ENCODE measurements around the gene CELF4.

The CELF4 gene

DNA sequence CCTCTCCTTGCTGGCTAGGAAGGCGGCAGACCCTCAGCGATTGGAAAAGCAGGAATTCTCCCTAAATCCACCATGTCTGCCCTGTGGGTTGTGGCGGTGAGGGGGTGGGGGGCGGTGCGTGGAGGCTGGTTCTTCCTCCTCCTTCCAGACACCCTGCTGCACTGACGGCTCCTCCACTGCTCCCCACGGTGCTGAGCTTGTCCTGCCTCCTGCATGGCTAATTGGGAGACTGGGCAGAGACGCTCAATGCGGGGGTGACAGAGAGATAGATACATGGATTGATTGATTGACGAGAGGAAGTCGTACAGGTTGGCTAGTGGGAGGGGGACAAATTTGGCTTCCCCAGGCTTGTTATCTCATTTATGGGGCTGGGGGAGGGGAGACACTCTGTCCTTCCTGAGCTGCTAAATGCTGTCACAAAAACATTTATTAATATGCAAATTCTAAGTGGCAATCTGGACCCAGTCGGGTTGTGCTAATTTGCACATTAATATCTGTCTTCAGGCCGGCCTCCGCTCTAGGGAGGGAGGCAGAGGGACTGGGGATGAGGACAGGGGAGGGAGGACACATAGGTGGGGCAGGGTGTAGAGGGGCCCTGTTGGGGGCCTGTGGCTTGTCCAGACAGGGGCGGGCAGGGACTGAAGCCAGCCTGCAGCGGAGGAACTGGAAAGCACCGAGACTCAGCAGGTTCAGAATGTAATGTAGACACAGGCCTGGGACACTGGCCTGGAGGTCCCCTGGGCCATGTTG, 181.6 kb downstream of the CELF4 start:
- DNase-seq (ENCODE audit: low spot score), result no peak
- TF ChIP-seq, protein P1, sequence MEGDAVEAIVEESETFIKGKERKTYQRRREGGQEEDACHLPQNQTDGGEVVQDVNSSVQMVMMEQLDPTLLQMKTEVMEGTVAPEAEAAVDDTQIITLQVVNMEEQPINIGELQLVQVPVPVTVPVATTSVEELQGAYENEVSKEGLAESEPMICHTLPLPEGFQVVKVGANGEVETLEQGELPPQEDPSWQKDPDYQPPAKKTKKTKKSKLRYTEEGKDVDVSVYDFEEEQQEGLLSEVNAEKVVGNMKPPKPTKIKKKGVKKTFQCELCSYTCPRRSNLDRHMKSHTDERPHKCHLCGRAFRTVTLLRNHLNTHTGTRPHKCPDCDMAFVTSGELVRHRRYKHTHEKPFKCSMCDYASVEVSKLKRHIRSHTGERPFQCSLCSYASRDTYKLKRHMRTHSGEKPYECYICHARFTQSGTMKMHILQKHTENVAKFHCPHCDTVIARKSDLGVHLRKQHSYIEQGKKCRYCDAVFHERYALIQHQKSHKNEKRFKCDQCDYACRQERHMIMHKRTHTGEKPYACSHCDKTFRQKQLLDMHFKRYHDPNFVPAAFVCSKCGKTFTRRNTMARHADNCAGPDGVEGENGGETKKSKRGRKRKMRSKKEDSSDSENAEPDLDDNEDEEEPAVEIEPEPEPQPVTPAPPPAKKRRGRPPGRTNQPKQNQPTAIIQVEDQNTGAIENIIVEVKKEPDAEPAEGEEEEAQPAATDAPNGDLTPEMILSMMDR (IDR thresholded peaks at IDR 0.05; ENCODE audit: extremely low read depth, missing control alignments), result no peak

DNA sequence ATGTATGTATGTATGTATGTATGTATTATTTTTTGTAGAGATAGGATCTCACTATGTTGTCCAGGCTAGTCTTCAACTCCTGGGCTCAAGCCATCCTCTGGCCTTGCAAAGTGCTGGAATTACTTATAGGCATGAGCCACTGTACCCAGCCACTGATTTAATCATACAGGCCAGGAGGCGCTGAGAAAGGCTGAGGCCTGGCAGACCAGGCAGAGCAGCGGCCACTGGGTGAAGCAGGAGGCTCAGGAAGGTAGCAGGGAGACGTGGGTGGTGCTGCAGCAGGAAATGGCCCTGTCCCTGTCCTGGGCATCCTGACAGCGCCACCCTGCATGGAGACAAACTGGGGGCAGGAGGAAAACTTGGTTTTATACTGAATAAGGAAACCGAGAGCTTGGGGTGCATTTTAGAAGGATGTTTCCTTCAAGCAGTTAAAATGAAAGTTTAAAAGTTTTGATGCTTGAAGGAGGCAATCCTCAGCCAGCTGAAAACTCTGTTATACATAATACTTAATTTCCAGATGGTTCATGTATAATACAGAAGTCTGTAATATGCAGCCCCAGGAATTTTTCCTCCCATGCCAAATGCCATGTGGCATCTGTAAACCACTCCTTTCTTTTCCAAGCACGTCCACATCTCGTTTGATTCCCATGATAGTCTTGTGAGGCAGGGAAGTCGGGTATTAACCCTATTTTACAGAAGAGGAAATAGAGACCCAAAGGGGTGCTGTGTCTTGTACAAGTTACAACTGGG, 182.4 kb downstream of the CELF4 start:
- TF ChIP-seq, protein P1 (IDR thresholded peaks at IDR 0.05; ENCODE audit: extremely low read depth, missing control alignments), result no peak
- no peak for DNase-seq (ENCODE audit: low spot score)

DNA sequence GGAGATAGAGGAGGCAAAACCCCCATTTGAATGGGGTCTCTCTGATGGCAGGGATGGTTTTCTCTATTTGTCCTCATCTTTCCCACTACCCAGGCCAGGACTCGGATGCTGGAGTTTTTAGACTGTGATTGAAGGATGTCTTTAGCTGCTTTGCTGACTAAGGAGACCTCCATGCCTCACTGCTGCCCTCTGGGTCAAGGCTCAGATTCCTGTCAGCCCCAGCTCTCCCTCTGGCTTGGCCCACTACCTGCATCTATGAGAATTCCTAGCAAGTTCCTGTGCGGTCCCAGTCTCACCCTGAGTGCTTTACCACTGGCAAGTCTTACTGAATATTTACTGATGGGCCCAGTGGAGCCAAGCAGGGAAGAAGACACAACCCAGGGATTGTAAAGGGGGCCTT, 184.0 kb downstream of the CELF4 start:
- TF ChIP-seq, protein P1 (IDR thresholded peaks at IDR 0.05; ENCODE audit: extremely low read depth, missing control alignments), result no peak
- no peak for DNase-seq (ENCODE audit: low spot score)

DNA sequence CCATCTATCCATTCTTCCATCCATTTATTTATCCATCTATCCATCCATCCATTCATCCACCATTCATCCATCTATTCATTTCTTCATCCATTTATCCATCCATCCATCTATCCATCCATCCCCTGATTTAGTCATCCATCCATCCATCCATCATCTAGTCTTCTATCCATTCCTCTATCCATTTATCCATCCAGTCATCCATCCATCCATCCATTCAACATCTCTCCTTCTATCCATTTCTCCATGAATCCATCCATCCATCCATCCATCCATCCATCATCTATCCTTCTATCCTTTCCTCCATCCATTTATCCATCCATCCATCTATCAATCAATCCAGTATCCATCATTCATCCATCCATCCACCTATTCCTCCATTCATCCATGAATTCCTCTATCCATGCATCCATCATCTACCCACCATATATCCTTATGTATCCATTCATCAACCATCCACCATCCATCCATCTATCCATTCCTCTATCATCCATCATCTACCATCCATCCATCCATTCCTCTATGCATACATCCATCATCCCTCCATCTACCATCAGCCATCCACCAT, 185.0 kb downstream of the CELF4 start:
- TF ChIP-seq, protein P1 (IDR thresholded peaks at IDR 0.05; ENCODE audit: extremely low read depth, missing control alignments), result no peak
- no peak for DNase-seq (ENCODE audit: low spot score)

DNA sequence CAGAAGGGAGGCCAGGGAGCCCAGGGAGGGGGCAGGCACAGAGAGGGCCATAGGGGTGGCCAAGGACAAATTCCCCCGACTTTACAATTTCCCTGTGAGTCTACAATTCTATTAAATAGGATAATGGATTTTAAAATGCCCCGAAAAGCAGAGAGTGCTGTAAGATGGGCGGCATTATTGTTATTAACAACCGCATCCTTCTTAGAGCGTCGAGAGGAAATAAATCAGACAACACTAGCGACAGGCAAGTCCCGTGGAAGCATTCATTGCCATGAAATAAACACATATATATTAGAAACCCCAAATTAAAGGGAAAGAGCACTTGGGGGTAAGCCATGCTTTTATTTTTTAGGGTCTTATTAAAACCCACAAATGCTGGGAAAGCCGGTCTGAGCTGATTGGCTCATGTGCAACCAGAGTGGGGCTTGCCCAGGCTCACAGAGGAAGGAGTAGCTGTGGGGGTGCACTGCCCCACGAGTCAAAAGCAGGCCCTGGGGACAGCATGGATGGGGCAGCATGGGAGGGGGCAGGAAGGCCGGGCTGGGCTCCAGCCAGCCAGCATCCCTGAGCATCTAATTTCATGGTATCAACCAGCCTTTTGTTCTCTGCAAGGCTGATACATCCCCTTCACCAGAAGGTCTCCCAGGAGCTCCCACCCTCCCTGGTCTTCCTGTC, 187.1 kb downstream of the CELF4 start:
- DNase-seq (ENCODE audit: low spot score), result no peak
- TF ChIP-seq, protein P1 (IDR thresholded peaks at IDR 0.05; ENCODE audit: extremely low read depth, missing control alignments), result no peak

DNA sequence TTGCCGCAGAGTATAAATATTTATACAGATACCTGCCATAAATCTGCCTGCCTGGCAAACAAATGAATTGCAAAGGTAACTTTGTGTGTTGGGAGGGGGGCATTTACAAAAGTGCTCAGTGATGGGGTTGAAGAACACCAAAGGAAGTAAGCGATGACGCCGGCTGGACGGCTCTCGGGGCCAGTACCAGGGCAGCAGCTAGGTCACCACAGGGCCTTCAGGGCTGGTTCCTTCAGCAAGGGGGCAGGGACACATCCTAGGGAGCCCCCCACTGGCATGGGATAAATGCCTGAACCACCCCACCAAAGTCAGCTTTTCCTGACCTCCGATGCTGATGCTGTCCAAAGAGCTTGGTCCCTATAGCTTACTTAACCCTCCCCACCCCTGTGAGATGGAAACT, 190.4 kb downstream of the CELF4 start:
- no peak for DNase-seq (ENCODE audit: low spot score)
- TF ChIP-seq, protein P1 (IDR thresholded peaks at IDR 0.05; ENCODE audit: extremely low read depth, missing control alignments), result no peak
